ENCODE data around the gene PDGFRB.
"Not testable (repeated sequence)": the region's sequence is repeated elsewhere in the genome, so short reads cannot be mapped to it uniquely, and the experiment has no call there.

The PDGFRB gene

DNA sequence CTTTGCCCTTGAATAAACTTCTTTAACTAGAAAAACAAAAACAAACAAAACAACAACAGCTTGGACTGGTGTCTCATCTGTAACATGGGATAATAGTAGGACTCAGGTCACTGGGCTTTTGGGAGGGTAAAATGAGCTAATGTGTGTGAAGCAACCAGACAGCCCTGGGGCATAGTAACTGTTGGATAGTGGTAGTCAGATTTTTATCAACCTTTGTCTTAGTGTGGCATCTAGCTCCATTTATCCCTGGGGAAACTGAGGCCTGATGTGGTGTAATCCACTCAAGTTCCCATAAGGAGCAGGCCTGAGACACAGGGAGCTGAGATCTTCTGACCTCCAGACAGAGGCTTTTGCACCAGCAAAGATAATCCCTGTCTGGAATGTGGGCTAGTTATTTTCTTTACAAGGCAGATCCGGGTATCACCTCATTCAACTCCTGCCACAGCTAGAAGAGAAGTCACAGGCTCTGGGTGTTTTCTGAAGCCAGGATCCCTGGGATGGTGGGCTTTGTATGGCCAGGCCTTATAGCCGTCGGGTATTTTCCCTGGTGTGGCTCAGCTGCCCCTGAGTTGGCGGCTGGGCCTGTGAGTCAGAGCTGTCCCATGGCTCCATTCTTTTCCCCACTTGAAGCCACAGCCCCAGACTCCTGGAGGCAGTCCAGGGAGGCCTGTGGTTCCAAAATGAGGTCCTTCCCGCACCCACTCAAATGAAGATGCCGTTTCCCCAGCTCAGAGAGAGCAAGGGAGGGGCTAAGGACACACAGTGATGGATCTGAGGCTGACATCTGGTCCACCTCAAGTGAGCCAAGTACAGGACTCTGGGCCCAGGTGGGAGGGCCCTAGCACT lies 43.2 kb downstream of the PDGFRB start:
- DNase-seq = no peak

DNA sequence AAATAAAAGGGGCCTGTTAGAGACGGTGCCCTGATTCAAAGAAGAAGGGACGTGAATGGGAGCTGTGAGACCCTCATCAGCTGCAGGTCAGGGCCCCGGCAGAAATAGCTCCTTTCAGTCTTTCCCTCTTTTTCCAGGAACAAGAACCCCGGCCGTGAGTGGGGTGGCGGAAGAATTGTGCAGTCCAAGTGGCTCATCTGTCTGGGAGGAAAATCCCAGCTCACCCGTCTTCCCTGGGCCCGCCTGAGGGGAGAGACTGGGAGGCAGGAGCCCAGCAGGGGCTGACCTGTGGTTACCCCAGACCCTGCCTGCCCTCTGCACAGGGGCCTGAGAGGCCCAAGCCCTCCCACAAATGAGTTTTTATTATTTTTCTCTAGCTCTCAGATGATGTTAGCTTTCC lies 44.5 kb downstream of the PDGFRB start:
- DNase-seq = no peak

DNA sequence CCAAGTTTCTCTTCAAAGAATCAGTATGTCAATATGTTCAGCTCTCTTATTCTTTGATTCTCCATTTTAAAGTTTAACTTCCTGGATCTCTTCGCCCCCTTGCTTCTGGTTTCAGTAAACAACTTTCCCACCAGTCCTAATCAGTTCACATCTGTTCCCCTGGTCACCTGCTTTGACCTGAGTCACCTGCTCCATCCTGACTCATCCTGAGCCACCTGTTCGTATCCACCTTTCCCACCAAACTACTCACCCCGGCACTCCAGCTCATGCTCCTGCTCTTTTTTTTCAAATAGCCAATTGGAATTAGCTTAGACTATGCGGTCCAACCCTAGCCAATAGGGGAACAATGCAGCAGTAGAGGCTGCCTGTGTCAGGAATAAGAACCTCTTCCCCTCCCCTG lies 45.7 kb downstream of the PDGFRB start:
- DNase-seq = no peak

DNA sequence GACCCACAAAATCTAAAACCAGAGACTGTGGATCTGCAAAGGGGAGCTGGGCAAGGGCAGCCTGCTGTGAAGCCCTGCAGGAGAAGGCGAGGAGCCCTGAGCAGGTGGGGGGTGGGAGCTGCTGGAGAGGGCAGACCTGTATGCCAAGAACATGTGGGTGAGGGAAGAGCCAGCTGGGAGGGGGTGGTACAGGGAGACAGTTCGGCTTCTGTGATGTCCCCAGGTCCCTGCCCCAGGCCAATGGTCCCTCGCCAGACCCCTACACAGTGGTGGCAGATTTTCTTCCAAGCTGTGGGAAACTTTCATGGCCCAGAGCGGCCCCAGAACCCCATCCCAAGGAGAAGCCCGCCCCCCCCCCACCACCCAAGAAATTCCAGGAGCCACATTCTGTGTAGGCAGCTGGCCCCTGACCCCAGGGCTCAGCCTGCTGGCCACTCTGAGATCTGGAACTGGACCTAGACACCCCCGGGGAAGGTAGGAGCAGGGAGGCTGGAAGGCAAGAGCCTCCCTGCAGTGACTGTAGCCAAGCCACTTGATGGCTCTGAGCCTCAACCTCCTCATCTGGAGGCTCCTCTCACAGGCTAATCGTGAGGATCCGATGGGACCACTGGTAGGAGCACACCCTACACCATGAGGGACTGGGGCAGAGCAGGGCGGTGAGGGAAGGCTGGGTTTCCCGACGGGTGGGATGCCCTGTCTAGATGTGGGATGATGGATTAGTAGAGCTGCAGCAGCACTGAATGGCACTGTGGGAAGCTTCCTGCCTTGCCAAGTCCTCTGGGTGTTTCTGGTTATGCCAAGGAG lies 46.7 kb downstream of the PDGFRB start:
- no peak for DNase-seq

DNA sequence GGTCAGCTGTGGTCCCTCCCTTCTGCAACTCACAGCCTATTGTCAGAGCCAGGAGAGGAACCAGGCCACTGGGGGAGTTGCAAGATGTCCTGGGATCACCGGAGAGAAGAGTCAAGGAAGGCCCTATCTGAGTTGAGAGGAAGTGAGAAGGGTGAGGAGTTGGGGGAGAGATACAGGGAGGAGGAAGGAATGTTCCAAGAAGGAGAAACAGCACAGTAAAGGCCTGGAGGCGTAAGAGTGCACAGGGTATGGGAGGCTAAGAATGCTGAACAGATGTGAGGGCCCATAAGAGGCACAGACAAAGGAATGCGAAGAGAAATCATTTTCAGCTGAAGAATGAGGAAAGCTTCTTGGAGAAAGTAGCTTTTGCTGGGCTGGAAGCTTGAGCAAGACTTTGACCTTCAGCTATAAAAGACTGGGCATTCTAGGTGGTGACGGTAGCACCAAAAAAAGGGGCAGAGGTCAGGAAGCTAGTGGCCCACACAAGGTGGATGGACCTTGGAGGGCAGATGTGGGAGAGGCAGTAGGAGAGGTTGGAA lies 47.7 kb downstream of the PDGFRB start:
- DNase-seq = no peak

DNA sequence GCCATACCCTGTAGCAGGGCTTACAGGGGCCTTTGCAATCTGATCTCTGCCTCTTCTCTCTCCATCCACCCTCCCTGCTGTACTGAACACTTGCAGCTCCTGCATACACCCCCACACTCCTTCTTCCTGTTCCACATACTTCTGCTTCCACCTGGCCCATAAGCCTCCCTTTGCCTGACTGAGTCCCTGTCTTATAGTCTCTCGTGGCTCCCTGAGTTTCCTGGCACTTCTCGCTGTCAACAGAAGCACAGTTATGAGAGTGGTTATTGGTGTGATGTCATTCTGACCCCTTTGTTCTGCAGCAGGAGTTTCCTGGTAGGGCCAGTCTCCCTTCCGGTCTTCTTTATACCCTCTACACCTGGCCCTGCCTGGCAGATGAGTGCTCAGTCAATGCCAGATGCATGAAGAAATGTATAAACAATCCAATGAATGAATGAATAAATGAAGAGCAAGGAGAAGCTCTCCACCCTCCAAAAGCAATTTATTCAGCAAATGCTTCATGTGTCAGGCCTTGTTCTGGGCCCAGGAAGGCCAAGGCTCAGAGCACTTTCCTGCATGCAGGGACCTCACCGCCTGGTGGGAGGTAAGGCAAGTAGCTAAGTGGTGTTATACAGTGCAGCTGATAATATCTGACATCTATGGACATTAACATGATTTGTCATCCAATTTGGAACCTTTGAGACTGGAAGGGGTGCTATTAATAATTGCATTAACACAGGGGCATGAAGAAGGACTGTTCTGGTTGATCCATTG lies 48.8 kb downstream of the PDGFRB start:
- no peak for DNase-seq

DNA sequence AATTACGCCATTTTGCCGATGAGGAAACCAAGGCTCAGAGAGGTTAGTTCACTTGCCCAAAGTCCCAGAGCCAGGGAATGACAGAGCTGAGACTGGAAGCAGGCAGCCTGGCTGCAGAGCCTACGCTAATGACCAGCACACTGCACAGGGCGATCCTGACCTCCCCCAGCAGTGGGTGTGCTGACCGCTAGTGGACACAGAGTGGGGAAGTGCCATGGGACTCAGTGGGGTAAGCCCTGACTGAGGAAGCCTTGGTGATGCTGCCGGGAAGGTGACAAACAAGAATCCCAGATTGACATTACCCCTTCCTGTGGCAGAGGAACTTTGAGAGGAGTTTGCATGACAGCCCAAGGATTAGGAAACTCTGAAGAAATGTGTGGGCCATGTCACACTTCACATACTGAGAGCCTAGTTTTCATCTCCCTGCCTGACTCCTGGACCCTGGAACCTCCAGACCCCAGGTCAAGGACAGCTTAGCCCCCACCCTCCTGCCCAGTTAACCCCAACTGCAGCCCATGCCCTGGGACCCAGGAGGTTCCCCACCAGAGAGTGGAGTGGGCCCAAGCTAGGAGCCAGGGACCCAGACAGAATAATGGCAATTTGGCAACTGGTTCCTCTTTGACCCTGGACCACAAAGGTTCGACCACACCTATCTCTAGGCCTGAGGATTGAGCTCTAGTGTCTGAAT lies 49.6 kb downstream of the PDGFRB start:
- no peak for DNase-seq

DNA sequence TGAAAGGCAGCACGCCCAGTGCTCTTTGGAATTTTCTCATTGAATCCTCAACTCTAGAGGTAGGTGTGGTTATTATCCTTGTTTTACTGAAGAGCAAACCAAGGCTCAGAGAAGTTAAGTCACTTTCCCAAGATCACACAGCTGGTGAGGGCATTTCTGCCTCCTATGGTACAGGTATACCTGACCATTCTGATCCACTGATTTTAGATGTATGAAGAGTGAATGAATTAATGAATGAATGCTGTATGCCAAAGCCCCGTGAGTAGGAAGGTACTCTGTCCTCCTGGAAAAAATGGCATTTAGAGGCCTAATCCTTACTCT lies 51.1 kb downstream of the PDGFRB start:
- DNase-seq = no peak

DNA sequence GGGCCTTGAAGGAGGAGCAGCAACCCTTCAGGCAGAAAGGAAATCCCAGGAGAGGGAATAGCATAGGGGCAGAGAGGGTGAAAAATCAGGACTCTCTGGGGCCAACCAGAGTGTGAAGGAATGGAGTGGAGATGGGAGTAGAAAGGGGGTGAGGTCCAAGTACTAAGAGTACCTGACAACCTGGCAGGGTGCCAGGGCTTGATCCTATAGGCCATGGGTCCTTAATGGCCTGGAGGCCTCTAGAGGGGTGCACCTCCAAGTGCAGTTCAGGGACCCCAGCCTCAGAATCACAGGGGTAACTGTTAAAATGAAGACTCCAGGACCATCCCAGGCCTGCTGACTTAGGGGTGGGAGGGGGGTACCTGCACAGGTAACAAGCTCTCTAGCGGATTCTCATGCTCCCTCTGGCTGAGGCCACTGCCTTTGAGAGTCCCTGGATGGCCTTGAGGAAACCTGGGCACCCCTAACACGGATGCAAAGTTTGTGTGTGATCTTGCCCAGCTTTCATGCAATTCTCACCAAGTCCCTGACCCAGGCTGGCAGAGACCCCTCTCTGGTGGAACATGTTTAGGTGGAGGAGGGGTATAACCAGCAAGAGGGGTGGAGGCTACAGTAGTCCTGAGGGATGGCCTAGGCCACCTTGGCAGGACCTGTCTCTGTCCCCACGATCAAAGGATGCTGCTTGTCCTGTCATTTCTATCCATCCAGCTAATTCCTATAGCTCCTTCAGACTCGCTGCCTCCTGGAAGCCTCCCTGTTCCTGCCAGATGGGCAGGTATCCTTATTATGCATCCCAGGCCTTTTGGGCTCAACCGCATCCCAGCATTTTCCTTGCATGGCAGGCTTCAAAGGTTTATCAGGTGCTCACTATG lies 51.7 kb downstream of the PDGFRB start:
- DNase-seq = no peak

DNA sequence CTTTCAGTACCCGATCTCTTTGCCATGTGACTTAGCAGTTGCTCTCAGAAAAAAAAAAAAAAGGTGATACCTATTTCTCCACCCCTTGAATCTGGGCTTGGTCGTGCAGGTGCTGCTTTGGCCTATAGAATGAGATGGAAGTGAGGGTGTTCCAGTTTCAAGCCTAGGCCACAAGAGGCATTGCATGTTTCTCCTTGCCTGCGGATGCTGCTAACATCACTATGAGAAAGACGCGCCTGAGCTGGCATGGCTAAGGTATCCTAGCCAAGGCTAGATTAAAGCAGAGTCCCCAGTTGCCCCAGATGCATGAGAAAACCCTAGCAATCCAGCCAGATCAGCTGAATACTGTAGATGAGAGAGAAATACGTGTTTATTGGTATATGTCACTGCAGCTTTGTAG lies 54.6 kb downstream of the PDGFRB start:
- no peak for DNase-seq

DNA sequence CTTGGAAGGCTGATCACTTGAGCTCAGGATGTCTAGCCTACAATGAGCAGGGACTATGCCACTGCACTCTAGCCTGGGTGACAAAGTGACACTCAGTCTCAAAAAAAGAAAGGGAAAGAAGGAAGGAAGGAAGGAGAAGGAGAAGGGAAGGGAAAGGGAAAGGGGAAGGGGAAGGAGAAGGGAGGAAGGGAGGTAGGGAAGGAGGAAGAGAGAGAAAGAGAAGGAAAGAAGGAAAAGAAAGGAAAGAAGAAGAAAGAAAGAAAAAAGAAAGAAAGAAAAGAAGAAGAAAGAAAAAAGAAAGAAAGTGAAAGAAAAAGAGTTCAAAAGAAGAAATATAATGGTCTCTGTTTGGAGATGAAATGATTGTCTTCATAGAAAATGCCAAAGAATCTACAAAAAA lies 58.5 kb downstream of the PDGFRB start:
- DNase-seq = no peak

DNA sequence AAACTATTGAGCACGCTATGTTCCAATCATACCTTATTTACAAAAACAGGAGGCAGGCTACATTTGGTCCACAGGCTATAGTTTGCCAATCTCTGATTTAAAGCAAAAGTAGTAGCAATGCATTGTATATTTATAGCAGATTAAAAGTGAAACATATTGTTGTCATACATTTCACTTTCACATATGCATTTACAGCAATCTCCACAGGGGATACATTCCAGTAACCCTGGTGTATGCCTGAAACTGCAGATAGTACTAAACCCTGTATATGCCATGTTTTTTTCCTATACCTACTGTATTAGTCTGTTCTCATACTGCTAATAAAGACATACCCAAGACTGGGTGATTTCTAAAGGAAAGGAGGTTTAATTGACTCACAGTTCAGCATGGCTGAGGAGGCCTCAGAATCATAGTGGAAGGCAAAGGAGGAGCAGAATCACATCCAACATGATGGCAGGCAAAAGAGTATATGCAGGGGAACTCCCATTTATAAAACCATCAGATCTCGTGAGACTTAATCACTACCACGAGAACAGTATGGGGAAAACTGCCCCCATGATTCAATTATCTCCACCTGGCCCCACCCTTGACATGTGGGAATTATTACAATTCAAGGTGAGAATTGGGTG lies 63.4 kb downstream of the PDGFRB start:
- no peak for DNase-seq

DNA sequence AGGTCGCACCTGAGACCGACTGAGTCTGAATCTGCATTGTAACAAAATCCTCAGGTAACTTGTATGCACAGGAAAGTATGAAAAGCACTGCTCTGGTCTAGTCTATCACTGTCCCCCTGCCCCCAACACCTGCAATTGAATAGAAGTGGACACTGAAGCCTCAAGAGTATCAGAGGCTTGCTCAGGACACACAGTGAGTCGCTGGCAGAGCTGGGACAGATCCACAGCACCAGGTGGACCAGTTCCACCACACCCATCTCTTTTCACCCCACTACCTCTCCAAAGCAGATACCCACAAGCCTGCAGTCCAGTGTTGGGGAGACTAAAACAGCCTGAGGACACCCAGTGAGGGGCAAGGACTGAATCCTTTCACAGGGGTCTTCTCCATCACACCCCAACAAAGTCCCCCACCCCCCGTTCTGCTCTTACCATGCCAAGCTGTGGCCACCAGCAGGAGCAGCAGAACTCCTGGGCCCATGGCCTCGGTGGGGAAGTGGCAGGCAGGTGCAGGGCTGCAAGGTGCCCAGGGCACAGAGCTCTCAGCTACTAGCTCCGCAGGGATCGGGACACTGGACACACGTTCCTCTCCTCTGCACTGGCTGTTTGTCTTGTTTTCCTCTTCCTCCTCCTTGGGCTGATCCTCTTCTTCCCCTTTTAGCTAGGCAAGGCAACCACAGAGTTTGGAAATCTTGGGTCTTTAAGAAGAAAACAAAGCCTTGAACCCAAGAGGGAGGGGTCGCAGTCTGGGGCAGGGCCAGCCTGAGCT lies 69.5 kb downstream of the PDGFRB start, which contains the start of gene CSF1R:
TSS of gene CSF1R (minus strand) at position 605 of the 766 bp plus-strand sequence. CDS start at position 478, 127 bp downstream.
- DNase-seq = no peak

DNA sequence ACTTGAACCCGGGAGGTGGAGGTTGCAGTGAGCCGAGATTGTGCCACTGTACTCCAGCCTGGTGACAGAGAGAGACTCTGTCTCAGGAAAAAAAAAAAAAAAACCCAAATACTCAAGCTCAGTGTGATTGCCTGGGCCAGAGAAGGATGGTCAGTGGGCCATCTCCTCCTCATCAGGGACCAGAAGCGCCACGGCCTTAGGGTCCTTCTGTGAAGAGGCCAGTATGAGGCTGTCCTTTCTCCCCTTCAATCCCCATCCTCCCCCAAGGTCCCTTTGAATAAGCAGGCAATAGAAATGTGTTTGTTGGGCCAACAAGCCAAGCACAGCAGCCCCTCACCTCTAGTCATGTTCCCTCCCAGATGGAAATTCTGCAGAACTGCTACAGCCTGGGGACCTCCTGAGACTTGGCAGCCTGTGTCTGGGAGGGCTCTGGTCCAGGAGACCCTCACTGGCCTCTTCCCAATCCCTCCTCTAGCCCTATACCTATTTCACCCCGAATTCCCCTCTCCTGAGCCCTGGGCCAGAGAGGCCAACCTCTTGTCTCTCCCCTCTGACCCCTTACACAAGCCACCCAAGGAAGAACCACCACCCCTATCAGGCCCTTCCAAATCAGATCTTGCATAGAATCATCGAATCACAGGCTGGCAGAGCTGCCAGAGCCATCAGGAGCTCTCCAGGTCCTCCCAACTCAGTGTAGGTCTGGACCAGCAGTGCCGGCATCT lies 70.3 kb downstream of the PDGFRB start:
- no peak for DNase-seq

DNA sequence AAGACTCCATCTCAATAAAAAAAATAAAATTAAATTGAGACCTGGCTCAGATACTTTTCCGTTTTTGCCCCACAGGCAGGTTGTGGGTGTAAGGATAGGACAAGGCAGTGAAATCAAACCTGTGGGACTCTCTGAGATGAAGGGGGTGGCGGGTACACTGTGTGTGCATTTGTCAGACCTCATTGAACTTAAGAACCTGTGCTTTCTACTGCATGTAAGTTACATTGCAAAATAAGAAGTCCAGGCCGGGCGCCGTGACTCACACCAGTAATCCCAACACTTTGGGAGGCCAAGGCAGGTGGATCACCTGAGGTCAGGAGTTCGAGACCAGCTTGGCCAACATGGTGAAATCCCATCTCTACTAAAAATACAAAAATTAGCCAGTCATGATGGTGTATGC lies 70.9 kb downstream of the PDGFRB start:
- not testable (repeated sequence) for DNase-seq

DNA sequence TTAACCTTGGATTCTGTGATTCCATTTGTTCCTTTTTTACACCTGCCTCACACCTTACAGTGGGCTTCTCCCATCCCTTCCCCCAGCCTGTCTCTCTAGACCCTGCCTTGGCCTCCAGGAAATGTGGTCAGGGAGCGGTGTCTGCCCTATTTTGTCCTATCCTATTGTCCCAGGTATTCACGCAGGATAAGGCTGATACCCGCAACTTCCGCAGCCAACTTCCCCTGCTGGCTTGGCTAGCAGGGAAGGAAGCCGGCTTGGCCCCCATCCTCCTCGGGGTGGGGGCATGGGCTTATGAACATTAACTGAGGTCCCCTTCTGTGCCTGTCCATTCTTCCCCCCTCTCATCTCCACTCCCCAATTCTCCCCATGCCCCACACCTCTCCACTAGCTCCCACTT lies 72.8 kb downstream of the PDGFRB start:
- DNase-seq = no peak

DNA sequence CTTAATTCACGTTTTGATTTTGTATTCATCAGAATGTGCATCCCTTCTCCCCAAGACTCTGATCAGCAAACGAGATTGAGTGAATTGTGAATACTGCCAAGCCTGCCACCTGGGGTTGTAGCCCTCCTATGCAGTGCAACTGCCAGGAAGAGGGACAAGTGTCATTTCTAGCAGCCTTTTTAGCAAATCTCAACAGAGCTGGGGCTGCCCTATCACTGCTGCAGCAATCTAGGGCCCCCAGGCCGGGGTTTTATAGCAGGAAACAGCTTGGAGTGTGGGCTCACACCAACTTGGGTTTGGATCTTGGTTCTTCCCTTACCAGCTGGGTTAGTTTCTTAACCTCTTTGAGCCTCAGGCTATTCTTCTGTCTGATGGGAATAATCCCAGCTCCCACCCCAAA lies 73.3 kb downstream of the PDGFRB start:
- no peak for DNase-seq

DNA sequence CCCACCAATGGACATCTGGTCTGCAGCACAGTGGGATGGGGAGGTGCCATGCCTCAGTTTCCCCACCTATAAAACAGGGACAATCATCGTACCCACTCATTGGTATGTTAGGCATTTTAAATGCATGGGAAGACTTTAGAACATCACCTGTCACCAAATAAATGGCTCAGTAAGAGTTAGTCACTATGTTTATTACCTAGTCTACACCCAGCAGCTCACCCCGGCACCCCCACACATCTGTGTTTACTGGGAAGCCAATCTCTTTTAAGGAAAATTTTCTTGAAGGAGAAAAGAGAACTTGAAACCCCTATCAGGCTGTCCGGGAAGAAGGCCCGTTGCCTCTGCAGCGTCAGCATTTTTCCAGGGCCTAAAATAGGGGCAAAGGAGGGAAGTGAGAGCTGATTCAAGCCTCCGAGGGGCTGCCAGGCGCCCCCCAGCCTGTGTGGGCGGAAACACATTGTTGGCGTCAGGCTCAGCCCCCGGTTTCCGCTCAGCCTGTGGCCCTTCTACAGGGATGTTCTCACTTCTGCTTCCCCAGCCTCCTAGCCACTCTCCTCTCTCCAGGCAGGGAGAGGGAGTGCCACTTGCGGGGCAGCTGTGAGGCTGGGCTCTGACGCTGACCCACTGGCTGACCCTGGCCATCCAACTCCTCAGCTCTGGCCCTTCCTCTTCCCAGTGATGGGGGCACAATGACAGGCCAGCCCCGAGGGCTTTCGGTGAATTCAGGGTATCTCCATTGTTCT lies 73.9 kb downstream of the PDGFRB start:
- no peak for DNase-seq
